Measurements from ENCODE around the gene AP1M1. TPM values are rescaled to one million over a fixed set of nuclear protein-coding genes. Genes with fewer than 3 reads are reported as not detected.

AP1M1 gene
- total RNA-seq, 1 donor from 2014 or later, result 96.2 TPM

DNA sequence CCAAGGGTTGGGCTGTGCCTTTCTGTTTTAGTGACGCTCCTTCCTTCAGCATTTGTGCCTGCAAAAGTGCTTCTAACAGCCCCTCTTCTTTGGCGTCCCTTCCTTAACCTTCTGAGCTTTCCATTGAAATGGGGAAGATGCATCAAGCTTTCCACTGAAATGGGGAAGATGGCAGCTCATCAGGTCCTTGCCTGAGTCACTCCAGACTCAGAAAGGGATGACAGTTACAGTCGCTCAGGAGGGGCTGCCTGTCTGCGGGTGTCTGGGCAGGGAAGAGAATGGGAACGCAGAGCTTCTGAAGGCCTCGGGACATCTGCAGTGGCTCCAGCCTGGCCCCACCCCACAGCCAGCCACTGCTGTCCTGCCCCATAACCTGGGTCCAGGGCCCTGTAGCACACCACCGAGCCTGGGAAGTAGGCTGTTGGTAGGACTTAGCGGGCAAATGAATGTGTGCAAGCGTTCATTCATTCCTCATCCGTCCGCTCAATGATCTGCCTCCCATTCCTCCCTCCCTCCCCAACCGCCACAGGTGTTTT lies 9.8 kb downstream of the AP1M1 start:
- TF ChIP-seq, protein P1, sequence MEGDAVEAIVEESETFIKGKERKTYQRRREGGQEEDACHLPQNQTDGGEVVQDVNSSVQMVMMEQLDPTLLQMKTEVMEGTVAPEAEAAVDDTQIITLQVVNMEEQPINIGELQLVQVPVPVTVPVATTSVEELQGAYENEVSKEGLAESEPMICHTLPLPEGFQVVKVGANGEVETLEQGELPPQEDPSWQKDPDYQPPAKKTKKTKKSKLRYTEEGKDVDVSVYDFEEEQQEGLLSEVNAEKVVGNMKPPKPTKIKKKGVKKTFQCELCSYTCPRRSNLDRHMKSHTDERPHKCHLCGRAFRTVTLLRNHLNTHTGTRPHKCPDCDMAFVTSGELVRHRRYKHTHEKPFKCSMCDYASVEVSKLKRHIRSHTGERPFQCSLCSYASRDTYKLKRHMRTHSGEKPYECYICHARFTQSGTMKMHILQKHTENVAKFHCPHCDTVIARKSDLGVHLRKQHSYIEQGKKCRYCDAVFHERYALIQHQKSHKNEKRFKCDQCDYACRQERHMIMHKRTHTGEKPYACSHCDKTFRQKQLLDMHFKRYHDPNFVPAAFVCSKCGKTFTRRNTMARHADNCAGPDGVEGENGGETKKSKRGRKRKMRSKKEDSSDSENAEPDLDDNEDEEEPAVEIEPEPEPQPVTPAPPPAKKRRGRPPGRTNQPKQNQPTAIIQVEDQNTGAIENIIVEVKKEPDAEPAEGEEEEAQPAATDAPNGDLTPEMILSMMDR (IDR thresholded peaks at IDR 0.05; ENCODE audit: insufficient read depth, low read length, poor library complexity, severe bottlenecking), result no peak
- H3K27me3 ChIP-seq (ENCODE audit: control insufficient read depth, insufficient read depth, low read length), result no peaks in the 10 kb centered on the region
- peaks cover 1% of the 10 kb centered on the region for H3K36me3 ChIP-seq (ENCODE audit: control insufficient read depth, insufficient read depth, low read length)
- H3K4me3 ChIP-seq (ENCODE audit: low read depth, low read length), result no peak overlapping the region
- DNase-seq (ENCODE audit: low read depth), result no peak

DNA sequence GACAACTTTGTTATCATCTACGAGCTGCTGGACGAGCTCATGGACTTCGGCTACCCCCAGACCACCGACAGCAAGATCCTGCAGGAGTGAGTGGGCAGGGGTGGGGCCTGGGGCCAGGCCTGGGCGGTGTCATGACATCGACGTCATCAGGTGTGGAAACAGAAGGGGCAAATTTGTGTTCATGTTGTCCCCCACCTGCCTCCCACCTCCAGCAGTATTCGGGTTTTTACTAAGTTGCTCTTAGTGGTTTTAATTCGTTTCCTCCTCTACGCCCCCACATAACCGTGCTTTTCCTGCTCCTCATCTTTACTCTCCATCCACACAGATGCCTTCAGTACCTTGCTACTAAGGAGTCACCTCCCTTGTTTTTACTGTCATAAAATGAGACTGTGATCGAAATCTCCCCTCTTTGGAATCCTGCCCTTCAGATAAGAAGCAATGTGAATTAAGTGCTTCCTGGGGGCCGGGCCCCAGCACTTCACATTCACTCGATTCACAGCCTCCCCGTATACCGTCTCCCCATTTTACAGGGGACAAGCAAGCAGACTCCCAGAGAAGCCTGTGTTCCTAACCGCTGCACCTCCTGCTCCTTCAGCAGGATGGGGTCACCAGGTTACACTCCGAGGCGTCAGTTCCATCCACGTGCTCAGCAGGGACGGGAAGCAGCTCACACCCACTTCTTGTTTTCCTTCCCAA lies 10.5 kb downstream of the AP1M1 start:
- no peak overlapping the region for H3K4me3 ChIP-seq (ENCODE audit: low read depth, low read length)
- no peaks in the 10 kb centered on the region for H3K27me3 ChIP-seq (ENCODE audit: control insufficient read depth, insufficient read depth, low read length)
- peaks cover 1% of the 10 kb centered on the region for H3K36me3 ChIP-seq (ENCODE audit: control insufficient read depth, insufficient read depth, low read length)
- TF ChIP-seq, protein P1 (IDR thresholded peaks at IDR 0.05; ENCODE audit: insufficient read depth, low read length, poor library complexity, severe bottlenecking), result no peak
- no peak for DNase-seq (ENCODE audit: low read depth)

DNA sequence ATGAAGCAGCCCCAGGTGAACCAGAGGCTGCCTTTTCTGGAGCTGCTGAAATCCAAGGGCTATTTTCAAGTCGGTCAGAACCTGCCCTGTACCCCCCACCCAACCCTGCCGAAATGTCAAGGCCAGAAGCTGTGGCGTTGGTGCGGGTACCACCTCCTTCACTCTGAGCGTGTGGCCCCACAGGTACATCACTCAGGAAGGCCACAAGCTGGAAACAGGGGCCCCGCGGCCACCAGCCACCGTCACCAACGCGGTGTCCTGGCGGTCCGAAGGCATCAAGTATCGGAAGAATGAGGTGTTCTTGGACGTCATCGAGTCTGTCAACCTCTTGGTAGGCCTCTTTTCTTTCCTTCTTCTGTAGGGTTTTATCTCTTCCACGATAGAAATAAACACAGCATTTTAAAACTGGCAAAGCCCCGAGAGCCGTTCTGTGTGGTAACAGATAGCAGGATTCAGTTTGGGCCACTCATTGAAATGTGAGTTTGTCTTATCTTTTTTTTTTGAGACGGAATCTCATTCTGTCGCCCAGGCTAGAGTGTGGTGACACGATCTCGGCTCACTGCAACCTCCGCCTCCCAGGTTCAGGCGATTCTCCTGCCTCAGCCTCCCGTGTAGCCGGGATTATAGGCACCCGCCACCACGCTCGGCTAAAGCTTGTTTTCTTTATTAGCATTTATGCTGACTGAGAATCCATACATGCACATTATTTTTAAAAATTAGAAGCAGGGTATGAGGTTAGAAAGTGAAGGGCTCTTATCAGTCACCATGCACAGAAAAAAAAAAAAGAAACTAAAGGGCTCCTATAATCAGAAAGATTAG lies 11.3 kb downstream of the AP1M1 start:
- TF ChIP-seq, protein P1 (IDR thresholded peaks at IDR 0.05; ENCODE audit: insufficient read depth, low read length, poor library complexity, severe bottlenecking), result no peak
- no peak for DNase-seq (ENCODE audit: low read depth)
- Histone ChIP-seq H3K36me3 (ENCODE audit: control insufficient read depth, insufficient read depth, low read length) (no peaks in the 10 kb centered on the region), H3K4me3 (ENCODE audit: low read depth, low read length) (no peak overlapping the region), H3K27me3 (ENCODE audit: control insufficient read depth, insufficient read depth, low read length) (no peaks in the 10 kb centered on the region)

DNA sequence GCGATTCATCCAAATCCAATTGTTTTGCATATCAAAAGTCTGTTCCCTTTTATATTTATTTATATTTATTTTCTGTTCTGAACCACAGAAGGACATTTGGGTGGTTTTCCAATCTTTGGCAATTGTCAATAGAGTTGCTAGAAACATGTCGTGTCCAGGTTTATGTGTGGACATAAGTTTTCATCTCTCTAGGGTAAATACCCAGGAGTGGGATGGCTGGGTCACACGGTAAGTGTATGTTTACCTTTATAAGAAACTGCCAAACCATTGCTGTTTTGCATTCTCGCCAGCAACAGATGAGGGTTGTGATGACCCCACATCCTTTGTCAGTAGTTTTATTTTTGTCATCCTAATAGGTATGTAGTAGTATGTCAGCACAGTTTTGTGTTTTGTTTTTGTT lies 12.5 kb downstream of the AP1M1 start:
- TF ChIP-seq, protein P1 (IDR thresholded peaks at IDR 0.05; ENCODE audit: insufficient read depth, low read length, poor library complexity, severe bottlenecking), result no peak
- no peaks in the 10 kb centered on the region for H3K36me3 ChIP-seq (ENCODE audit: control insufficient read depth, insufficient read depth, low read length)

DNA sequence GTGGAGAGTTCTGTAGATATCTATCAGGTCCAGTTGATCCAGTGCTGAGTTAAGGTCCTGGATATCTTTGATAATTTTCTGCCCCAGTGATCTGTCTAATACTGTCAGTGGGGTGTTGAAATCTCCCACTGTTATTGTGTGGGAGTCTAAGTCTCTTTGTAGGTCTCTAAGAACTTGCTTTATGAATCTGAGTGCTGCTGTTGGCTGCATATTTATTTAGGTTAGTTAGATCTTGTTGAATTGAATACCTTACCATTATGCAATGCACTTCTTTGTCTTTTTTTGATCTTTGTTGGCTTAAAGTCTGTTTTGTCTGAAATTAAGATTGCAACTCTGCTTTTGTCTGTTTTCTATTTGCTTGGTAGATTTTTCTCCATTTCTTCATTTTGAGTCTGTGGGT lies 15.4 kb downstream of the AP1M1 start:
- peaks cover 1% of the 10 kb centered on the region for H3K36me3 ChIP-seq (ENCODE audit: control insufficient read depth, insufficient read depth, low read length)
- DNase-seq (ENCODE audit: low read depth), result no peak
- TF ChIP-seq, protein P1 (IDR thresholded peaks at IDR 0.05; ENCODE audit: insufficient read depth, low read length, poor library complexity, severe bottlenecking), result no peak
- no peak overlapping the region for H3K4me3 ChIP-seq (ENCODE audit: low read depth, low read length)
- no peaks in the 10 kb centered on the region for H3K27me3 ChIP-seq (ENCODE audit: control insufficient read depth, insufficient read depth, low read length)

More for the DNA sequence above, 12.5 kb downstream of the AP1M1 start:
- DNase-seq (ENCODE audit: low read depth), result no peak
- Histone ChIP-seq H3K4me3 (ENCODE audit: low read depth, low read length) (no peak overlapping the region), H3K27me3 (ENCODE audit: control insufficient read depth, insufficient read depth, low read length) (no peaks in the 10 kb centered on the region)

Data from kidney epithelial cell (primary cell).